ENCODE data around the gene TMEM263. TPM values are rescaled to one million over a fixed set of nuclear protein-coding genes. Genes with fewer than 3 reads are reported as not detected.

Gene TMEM263
- polyA plus RNA-seq, 2 of the 4 experiments (the other 2 are of a cell fraction): 33.4 to 45.6 TPM

DNA sequence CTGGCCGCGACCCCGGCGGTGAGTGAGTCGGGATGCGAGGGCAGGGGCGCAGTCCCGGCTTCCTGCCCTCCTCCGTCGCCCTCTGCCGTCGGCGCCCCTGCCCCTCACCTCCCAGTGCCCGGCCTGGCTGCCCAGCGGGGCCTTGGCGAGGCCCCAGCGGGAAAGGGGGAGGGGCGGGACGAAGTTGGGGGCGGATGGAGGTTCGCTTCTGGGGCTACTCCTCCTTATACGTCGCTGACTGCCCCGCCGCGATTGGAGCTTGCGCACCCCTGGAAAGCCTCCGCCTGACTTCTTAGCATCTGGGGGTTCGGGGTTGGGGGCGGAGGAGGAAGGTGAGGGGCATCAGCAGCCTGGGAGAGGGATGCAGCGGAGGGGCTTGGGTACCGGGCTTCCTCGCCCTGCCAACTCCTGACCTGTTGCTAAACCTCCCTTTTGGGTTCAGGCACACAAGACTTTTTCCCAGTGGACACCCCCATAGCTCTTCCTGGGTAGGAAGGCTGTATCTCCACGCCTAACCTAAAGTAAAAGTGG lies 406 bp downstream of the TMEM263 start:
- H3K4me1 ChIP-seq: peaks cover 29% of the 10 kb centered on the region; the same call in 2 of the 3 replicates
- peak overlapping the region; percentile 97 to 98 for H3K27ac ChIP-seq
- FAIRE-seq: no peak
- under 1% methylated on average over 10 of the region's 34 CpGs for WGBS (ENCODE audit: missing lambda C conversion rate)
- DNase-seq (ENCODE audit: low read depth in 1 of 2, low spot score in 1 of 2): peak; percentile 61 to 80
- peak; percentile 70 to 75 for ATAC-seq
- ChIA-PET CTCF (interaction anchor here (0.6 to 1.6 kb wide), 11 partner anchors 9 to 530 kb away, joined by 3 to 6 read pairs (median 3); no protein-coding TSS in a partner anchor), POLR2A (interaction anchor here (0.6 to 2.6 kb wide), 13 partner anchors 8 to 793 kb away, joined by 3 to 24 read pairs (median 4); partner anchors contain the start of genes CRY1, MTERF2 and POLR3B)
- H3K4me2 ChIP-seq: peak overlapping the region; percentile 84
- TF ChIP-seq, protein P1, sequence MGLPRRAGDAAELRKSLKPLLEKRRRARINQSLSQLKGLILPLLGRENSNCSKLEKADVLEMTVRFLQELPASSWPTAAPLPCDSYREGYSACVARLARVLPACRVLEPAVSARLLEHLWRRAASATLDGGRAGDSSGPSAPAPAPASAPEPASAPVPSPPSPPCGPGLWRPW (IDR thresholded peaks at IDR 0.05): no peak
- TF ChIP-seq RAD21 (conservative IDR thresholded peaks at IDR 0.05 in 1 of 2, IDR thresholded peaks at IDR 0.05 in 1 of 2) (peak in 1 of 2 experiments; percentile 35; a peak in 4 of 5 replicates), HOXA7 (CRISPR knock-in tag; IDR thresholded peaks at IDR 0.05) (no peak), PHF8 (IDR thresholded peaks at IDR 0.05; ENCODE audit: borderline replicate concordance, low read depth) (peak; percentile 10; the same call in 1 of the 2 replicates), CBX2 (IDR thresholded peaks at IDR 0.05; ENCODE audit: borderline replicate concordance, low read depth) (no peak), HEYL (CRISPR knock-in tag; IDR thresholded peaks at IDR 0.05) (no peak), KDM5A (IDR thresholded peaks at IDR 0.05) (no peak), MAFK (IDR thresholded peaks at IDR 0.05; ENCODE audit: partially characterized antibody) (no peak), HOXB13 (CRISPR knock-in tag; IDR thresholded peaks at IDR 0.05; ENCODE audit: low read depth) (no peak), CHD2 (IDR thresholded peaks at IDR 0.05; ENCODE audit: low read length, partially characterized antibody) (no peak), ZSCAN20 (CRISPR knock-in tag; IDR thresholded peaks at IDR 0.05) (no peak), POLR2AphosphoS2 (conservative IDR thresholded peaks at IDR 0.05; ENCODE audit: low read length) (no peak), ZNF302 (CRISPR knock-in tag; IDR thresholded peaks at IDR 0.05) (no peak), ZFP36 (IDR thresholded peaks at IDR 0.05; ENCODE audit: borderline replicate concordance, partially characterized antibody) (no peak), POLR2A (IDR thresholded peaks at IDR 0.05; ENCODE audit: low read length) (no peak), TFCP2L1 (CRISPR knock-in tag; IDR thresholded peaks at IDR 0.05) (0 out of 2 replicates have a peak, but pooled peaks have one; percentile 50), JUN (IDR thresholded peaks at IDR 0.05) (0 out of 5 replicates have a peak, but pooled peaks of 1 of the 2 experiments have one; percentile 47), FOSB (CRISPR knock-in tag; IDR thresholded peaks at IDR 0.05) (0 out of 2 replicates have a peak, but pooled peaks have one; percentile 40), SMC3 (IDR thresholded peaks at IDR 0.05) (peak; percentile 19; the same call in 1 of the 3 replicates), ESRRA (IDR thresholded peaks at IDR 0.05; ENCODE audit: borderline replicate concordance, low read length) (no peak), MYC (IDR thresholded peaks at IDR 0.05; ENCODE audit: borderline replicate concordance, low read length) (no peak), EP300 (IDR thresholded peaks at IDR 0.05) (no peak), TP53 (CRISPR knock-in tag; IDR thresholded peaks at IDR 0.05) (no peak), KDM1A (IDR thresholded peaks at IDR 0.05; ENCODE audit: low read depth) (no peak), SREBF2 (IDR thresholded peaks at IDR 0.05) (no peak), RFX5 (IDR thresholded peaks at IDR 0.05) (no peak), EHMT2 (IDR thresholded peaks at IDR 0.05; ENCODE audit: low read depth) (no peak), RNF2 (IDR thresholded peaks at IDR 0.05; ENCODE audit: borderline replicate concordance, low read depth) (no peak), ZC3H11A (IDR thresholded peaks at IDR 0.05) (no peak), MAZ (IDR thresholded peaks at IDR 0.05; ENCODE audit: borderline replicate concordance, low read depth, low read length) (no peak)
- TF ChIP-seq, protein P2, sequence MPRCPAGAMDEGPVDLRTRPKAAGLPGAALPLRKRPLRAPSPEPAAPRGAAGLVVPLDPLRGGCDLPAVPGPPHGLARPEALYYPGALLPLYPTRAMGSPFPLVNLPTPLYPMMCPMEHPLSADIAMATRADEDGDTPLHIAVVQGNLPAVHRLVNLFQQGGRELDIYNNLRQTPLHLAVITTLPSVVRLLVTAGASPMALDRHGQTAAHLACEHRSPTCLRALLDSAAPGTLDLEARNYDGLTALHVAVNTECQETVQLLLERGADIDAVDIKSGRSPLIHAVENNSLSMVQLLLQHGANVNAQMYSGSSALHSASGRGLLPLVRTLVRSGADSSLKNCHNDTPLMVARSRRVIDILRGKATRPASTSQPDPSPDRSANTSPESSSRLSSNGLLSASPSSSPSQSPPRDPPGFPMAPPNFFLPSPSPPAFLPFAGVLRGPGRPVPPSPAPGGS (IDR thresholded peaks at IDR 0.05): no peak; the same call in 2 of the 3 replicates
- TF ChIP-seq, protein P3, sequence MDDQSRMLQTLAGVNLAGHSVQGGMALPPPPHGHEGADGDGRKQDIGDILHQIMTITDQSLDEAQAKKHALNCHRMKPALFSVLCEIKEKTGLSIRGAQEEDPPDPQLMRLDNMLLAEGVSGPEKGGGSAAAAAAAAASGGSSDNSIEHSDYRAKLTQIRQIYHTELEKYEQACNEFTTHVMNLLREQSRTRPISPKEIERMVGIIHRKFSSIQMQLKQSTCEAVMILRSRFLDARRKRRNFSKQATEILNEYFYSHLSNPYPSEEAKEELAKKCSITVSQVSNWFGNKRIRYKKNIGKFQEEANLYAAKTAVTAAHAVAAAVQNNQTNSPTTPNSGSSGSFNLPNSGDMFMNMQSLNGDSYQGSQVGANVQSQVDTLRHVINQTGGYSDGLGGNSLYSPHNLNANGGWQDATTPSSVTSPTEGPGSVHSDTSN (IDR thresholded peaks at IDR 0.05): no peak
- TF ChIP-seq, protein P4, sequence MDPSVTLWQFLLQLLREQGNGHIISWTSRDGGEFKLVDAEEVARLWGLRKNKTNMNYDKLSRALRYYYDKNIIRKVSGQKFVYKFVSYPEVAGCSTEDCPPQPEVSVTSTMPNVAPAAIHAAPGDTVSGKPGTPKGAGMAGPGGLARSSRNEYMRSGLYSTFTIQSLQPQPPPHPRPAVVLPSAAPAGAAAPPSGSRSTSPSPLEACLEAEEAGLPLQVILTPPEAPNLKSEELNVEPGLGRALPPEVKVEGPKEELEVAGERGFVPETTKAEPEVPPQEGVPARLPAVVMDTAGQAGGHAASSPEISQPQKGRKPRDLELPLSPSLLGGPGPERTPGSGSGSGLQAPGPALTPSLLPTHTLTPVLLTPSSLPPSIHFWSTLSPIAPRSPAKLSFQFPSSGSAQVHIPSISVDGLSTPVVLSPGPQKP (IDR thresholded peaks at IDR 0.05; ENCODE audit: low read depth, low read length): no peak
- TF ChIP-seq, protein P5, sequence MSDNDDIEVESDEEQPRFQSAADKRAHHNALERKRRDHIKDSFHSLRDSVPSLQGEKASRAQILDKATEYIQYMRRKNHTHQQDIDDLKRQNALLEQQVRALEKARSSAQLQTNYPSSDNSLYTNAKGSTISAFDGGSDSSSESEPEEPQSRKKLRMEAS (IDR thresholded peaks at IDR 0.05): no peak
- TF ChIP-seq, protein P6, sequence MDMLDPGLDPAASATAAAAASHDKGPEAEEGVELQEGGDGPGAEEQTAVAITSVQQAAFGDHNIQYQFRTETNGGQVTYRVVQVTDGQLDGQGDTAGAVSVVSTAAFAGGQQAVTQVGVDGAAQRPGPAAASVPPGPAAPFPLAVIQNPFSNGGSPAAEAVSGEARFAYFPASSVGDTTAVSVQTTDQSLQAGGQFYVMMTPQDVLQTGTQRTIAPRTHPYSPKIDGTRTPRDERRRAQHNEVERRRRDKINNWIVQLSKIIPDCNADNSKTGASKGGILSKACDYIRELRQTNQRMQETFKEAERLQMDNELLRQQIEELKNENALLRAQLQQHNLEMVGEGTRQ (IDR thresholded peaks at IDR 0.05): no peak
- TF ChIP-seq, protein P7, sequence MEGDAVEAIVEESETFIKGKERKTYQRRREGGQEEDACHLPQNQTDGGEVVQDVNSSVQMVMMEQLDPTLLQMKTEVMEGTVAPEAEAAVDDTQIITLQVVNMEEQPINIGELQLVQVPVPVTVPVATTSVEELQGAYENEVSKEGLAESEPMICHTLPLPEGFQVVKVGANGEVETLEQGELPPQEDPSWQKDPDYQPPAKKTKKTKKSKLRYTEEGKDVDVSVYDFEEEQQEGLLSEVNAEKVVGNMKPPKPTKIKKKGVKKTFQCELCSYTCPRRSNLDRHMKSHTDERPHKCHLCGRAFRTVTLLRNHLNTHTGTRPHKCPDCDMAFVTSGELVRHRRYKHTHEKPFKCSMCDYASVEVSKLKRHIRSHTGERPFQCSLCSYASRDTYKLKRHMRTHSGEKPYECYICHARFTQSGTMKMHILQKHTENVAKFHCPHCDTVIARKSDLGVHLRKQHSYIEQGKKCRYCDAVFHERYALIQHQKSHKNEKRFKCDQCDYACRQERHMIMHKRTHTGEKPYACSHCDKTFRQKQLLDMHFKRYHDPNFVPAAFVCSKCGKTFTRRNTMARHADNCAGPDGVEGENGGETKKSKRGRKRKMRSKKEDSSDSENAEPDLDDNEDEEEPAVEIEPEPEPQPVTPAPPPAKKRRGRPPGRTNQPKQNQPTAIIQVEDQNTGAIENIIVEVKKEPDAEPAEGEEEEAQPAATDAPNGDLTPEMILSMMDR (IDR thresholded peaks at IDR 0.05): peak; percentile 38; the same call in 2 of the 3 replicates
- peak overlapping the region; percentile 91 for H3K4me3 ChIP-seq
- no peaks in the 10 kb centered on the region for H3K9me3 ChIP-seq
